HAP-1 (cell line): ENCODE measurements around the gene OTOG.

ENCODE experiments used
- DNase-seq, 2 experiments: peaks; one replicate each; pipeline ENCODE4 v3.0.0-alpha.2; 2016 to 2020; ENCODE audit warnings: low spot score in 2 of 2
- H3K27me3 ChIP-seq: fragments of 250-450 bp; sonication (Bioruptor Pico); 2 replicates; pipeline ENCODE4 v1.5.1; 2020; ENCODE audit warnings: low read depth, mild to moderate bottlenecking, moderate library complexity
- H3K36me3 ChIP-seq: fragments of 250-450 bp; sonication (Bioruptor Pico); replicated peaks from 2 replicates; pipeline ENCODE4 v1.5.1; 2020; ENCODE audit warnings: mild to moderate bottlenecking
- H3K4me1 ChIP-seq: fragments of 250-450 bp; sonication (Bioruptor Pico); 2 replicates; pipeline ENCODE4 v1.5.1; 2020; ENCODE audit warnings: mild to moderate bottlenecking
- H3K4me3 ChIP-seq: fragments of 250-450 bp; sonication (Bioruptor Pico); 2 replicates; pipeline ENCODE4 v1.5.1; 2020; ENCODE audit warnings: mild to moderate bottlenecking, moderate library complexity
- H3K9me3 ChIP-seq: fragments of 250-450 bp; sonication (Bioruptor Pico); 2 replicates; pipeline ENCODE4 v1.5.1; 2020; ENCODE audit warnings: mild to moderate bottlenecking, moderate library complexity
- in situ Hi-C: fragments of 300-500 bp; cut with MboI; formaldehyde crosslinking; loops from 3 replicates; pipeline ENCODE4 v1.14.3; 2020; ENCODE audit warnings: low sequenced_read_pairs, inconsistent platforms, mixed read lengths

Gene OTOG

GRCh38 chr11:17640493-17641164 lies 93.6 kb downstream of the OTOG start:
- H3K36me3 ChIP-seq, result no peaks in the 10 kb centered on the region
- in situ Hi-C loops, result no loop called here
- 0 out of 2 replicates have a peak, but pooled peaks cover 3% of the 10 kb centered on the region for H3K27me3 ChIP-seq
- H3K4me1 ChIP-seq, result no peaks in the 10 kb centered on the region
- no peaks in the 10 kb centered on the region for H3K9me3 ChIP-seq
- no peak overlapping the region for H3K4me3 ChIP-seq
- DNase-seq, result no peak

GRCh38 chr11:17641792-17642350 lies 94.8 kb downstream of the OTOG start:
- Histone ChIP-seq H3K9me3 (no peaks in the 10 kb centered on the region), H3K4me1 (no peaks in the 10 kb centered on the region), H3K4me3 (no peak overlapping the region), H3K27me3 (0 out of 2 replicates have a peak, but pooled peaks cover 2% of the 10 kb centered on the region), H3K36me3 (no peaks in the 10 kb centered on the region)
- no peak for DNase-seq
- in situ Hi-C loops, result no loop called here

GRCh38 chr11:17642370-17642769 lies 95.3 kb downstream of the OTOG start:
- no peaks in the 10 kb centered on the region for H3K9me3 ChIP-seq
- in situ Hi-C loops, result no loop called here
- no peak overlapping the region for H3K4me3 ChIP-seq
- H3K4me1 ChIP-seq, result no peaks in the 10 kb centered on the region
- H3K27me3 ChIP-seq, result no peaks in the 10 kb centered on the region
- DNase-seq, result no peak
- no peaks in the 10 kb centered on the region for H3K36me3 ChIP-seq

- Histone ChIP-seq H3K4me1 (no peaks in the 10 kb centered on the region), H3K4me3 (no peak overlapping the region), H3K9me3 (no peaks in the 10 kb centered on the region), H3K27me3 (no peaks in the 10 kb centered on the region), H3K36me3 (no peaks in the 10 kb centered on the region)
- no peak for DNase-seq
- in situ Hi-C loops, result no loop called here
These were observed 95.9 kb downstream of the OTOG start for GRCh38 chr11:17642980-17643379.

- in situ Hi-C loops, result no loop called here
- H3K9me3 ChIP-seq, result 0 out of 2 replicates have a peak, but pooled peaks cover 3% of the 10 kb centered on the region
- H3K4me3 ChIP-seq, result no peak overlapping the region
- no peak for DNase-seq
- no peaks in the 10 kb centered on the region for H3K4me1 ChIP-seq
- no peaks in the 10 kb centered on the region for H3K27me3 ChIP-seq
- H3K36me3 ChIP-seq, result no peaks in the 10 kb centered on the region
These were observed 96.7 kb downstream of the OTOG start for GRCh38 chr11:17643506-17644405.

GRCh38 chr11:17645190-17645970 lies 98.3 kb downstream of the OTOG start:
- in situ Hi-C loops, result no loop called here
- no peak overlapping the region for H3K4me3 ChIP-seq
- no peaks in the 10 kb centered on the region for H3K27me3 ChIP-seq
- H3K36me3 ChIP-seq, result no peaks in the 10 kb centered on the region
- DNase-seq, result no peak
- no peaks in the 10 kb centered on the region; the same call in none of the 2 replicates for H3K4me1 ChIP-seq
- H3K9me3 ChIP-seq, result 0 out of 2 replicates have a peak, but pooled peaks cover 3% of the 10 kb centered on the region

GRCh38 chr11:17646451-17647145 lies 99.5 kb downstream of the OTOG start:
- H3K4me3 ChIP-seq, result no peak overlapping the region

GRCh38 chr11:17648528-17648927 lies 101.5 kb downstream of the OTOG start:
- Histone ChIP-seq H3K4me3 (no peak overlapping the region), H3K27me3 (no peaks in the 10 kb centered on the region; the same call in 1 of the 2 replicates), H3K36me3 (no peaks in the 10 kb centered on the region), H3K9me3 (0 out of 2 replicates have a peak, but pooled peaks cover 3% of the 10 kb centered on the region), H3K4me1 (no peaks in the 10 kb centered on the region; the same call in none of the 2 replicates)
- in situ Hi-C loops, result no loop called here
- DNase-seq, result no peak

More at GRCh38 chr11:17646451-17647145, 99.5 kb downstream of the OTOG start:
- no peaks in the 10 kb centered on the region for H3K36me3 ChIP-seq
- no peaks in the 10 kb centered on the region; the same call in none of the 2 replicates for H3K4me1 ChIP-seq
- DNase-seq, result no peak
- H3K9me3 ChIP-seq, result 0 out of 2 replicates have a peak, but pooled peaks cover 3% of the 10 kb centered on the region
- in situ Hi-C loops, result no loop called here
- H3K27me3 ChIP-seq, result no peaks in the 10 kb centered on the region

- H3K4me1 ChIP-seq, result no peaks in the 10 kb centered on the region; the same call in none of the 2 replicates
- DNase-seq, result no peak
- no peaks in the 10 kb centered on the region; the same call in 1 of the 2 replicates for H3K27me3 ChIP-seq
- no peak overlapping the region for H3K4me3 ChIP-seq
- no peaks in the 10 kb centered on the region for H3K36me3 ChIP-seq
- in situ Hi-C loops, result no loop called here
- H3K9me3 ChIP-seq, result 0 out of 2 replicates have a peak, but pooled peaks cover 3% of the 10 kb centered on the region
These were observed 102.2 kb downstream of the OTOG start for GRCh38 chr11:17649261-17649660.

GRCh38 chr11:17649696-17650095 lies 102.6 kb downstream of the OTOG start:
- in situ Hi-C loops, result no loop called here
- no peaks in the 10 kb centered on the region; the same call in none of the 2 replicates for H3K4me1 ChIP-seq
- 0 out of 2 replicates have a peak, but pooled peaks cover 3% of the 10 kb centered on the region for H3K9me3 ChIP-seq
- no peaks in the 10 kb centered on the region; the same call in 1 of the 2 replicates for H3K27me3 ChIP-seq
- no peak for DNase-seq
- H3K4me3 ChIP-seq, result no peak overlapping the region
- no peaks in the 10 kb centered on the region for H3K36me3 ChIP-seq

- Histone ChIP-seq H3K9me3 (0 out of 2 replicates have a peak, but pooled peaks cover 3% of the 10 kb centered on the region), H3K27me3 (no peaks in the 10 kb centered on the region; the same call in 1 of the 2 replicates), H3K4me1 (no peaks in the 10 kb centered on the region; the same call in none of the 2 replicates), H3K36me3 (no peaks in the 10 kb centered on the region), H3K4me3 (no peak overlapping the region)
- peak; percentile 27 to 35 for DNase-seq
- in situ Hi-C loops, result no loop called here
These were observed 103.3 kb downstream of the OTOG start for GRCh38 chr11:17650127-17650911.

GRCh38 chr11:17651061-17651460 lies 104.0 kb downstream of the OTOG start:
- H3K36me3 ChIP-seq, result no peaks in the 10 kb centered on the region
- no peak for DNase-seq
- H3K9me3 ChIP-seq, result 0 out of 2 replicates have a peak, but pooled peaks cover 7% of the 10 kb centered on the region
- H3K4me3 ChIP-seq, result no peak overlapping the region
- no peaks in the 10 kb centered on the region; the same call in 1 of the 2 replicates for H3K27me3 ChIP-seq
- in situ Hi-C loops, result no loop called here
- no peaks in the 10 kb centered on the region; the same call in none of the 2 replicates for H3K4me1 ChIP-seq
